Hepatocyte (in vitro differentiated cells): Measurements from ENCODE around the gene ISYNA1. TPM values are rescaled to one million over a fixed set of nuclear protein-coding genes. Genes with fewer than 3 reads are reported as not detected.

Experiments
- DNase-seq: peaks from one replicate; pipeline ENCODE4 v3.0.0-alpha.2; 2016; ENCODE audit warnings: low spot score
- H2AFZ ChIP-seq: fragments of 200-600 bp; sonication (generic); 2 replicates; pipeline ENCODE4 v1.6.0; 2016; ENCODE audit warnings: antibody characterized with exemption, mild to moderate bottlenecking
- H3K27ac ChIP-seq: fragments of 200-600 bp; sonication (generic); 2 replicates; pipeline ENCODE4 v1.5.1; 2016; ENCODE audit warnings: mild to moderate bottlenecking
- H3K27me3 ChIP-seq: fragments of 200-600 bp; sonication (generic); 2 replicates; pipeline ENCODE4 v1.6.1; 2016
- H3K36me3 ChIP-seq: fragments of 200-600 bp; sonication (generic); replicated peaks from 2 replicates; pipeline ENCODE4 v1.5.1; 2016; ENCODE audit warnings: low read depth; ENCODE audit not compliant: insufficient read depth
- H3K4me1 ChIP-seq: fragments of 200-600 bp; sonication (generic); 2 replicates; pipeline ENCODE4 v1.5.1; 2016; ENCODE audit warnings: mild to moderate bottlenecking, moderate library complexity; ENCODE audit not compliant: insufficient read depth
- H3K4me2 ChIP-seq: fragments of 200-600 bp; sonication (generic); 2 replicates; pipeline ENCODE4 v1.6.0; 2016
- H3K4me3 ChIP-seq: fragments of 200-600 bp; sonication (generic); 2 replicates; pipeline ENCODE4 v1.5.1; 2016; ENCODE audit warnings: mild to moderate bottlenecking
- H3K79me2 ChIP-seq: fragments of 200-600 bp; sonication (generic); 2 replicates; pipeline ENCODE4 v1.6.0; 2017; ENCODE audit warnings: mild to moderate bottlenecking
- H3K9me2 ChIP-seq: fragments of 200-600 bp; sonication (generic); replicated peaks from 2 replicates; pipeline ENCODE4 v1.6.0; 2017; ENCODE audit warnings: mild to moderate bottlenecking; ENCODE audit not compliant: insufficient read depth
- H3K9me3 ChIP-seq: fragments of 200-600 bp; sonication (generic); 2 replicates; pipeline ENCODE4 v1.5.1; 2016; ENCODE audit warnings: low read depth, mild to moderate bottlenecking
- H4K20me1 ChIP-seq: fragments of 200-600 bp; sonication (generic); 2 replicates; pipeline ENCODE4 v1.6.0; 2016; ENCODE audit warnings: mild to moderate bottlenecking; ENCODE audit not compliant: insufficient read depth, poor library complexity, severe bottlenecking
- CTCF ChIP-seq: fragments of 200-600 bp; sonication (generic); IDR thresholded peaks from 2 replicates; pipeline ENCODE4 v1.5.1; 2016; ENCODE audit warnings: antibody characterized with exemption, mild to moderate bottlenecking; ENCODE audit not compliant: poor library complexity
- EZH2 ChIP-seq: fragments of 200-600 bp; sonication (generic); IDR thresholded peaks from 2 replicates; pipeline ENCODE4 v1.6.1; 2016; ENCODE audit warnings: antibody characterized with exemption, mild to moderate bottlenecking, borderline replicate concordance
- EZH2phosphoT487 ChIP-seq: fragments of 200-600 bp; sonication (generic); IDR thresholded peaks from one replicate; pipeline ENCODE4 v1.6.1; 2018; ENCODE audit warnings: antibody characterized with exemption, mild to moderate bottlenecking, low read depth, moderate library complexity; ENCODE audit not compliant: unreplicated experiment, severe bottlenecking
- WGBS: methylation state at CpG from one replicate; pipeline ENCODE4 v1.1.6; 2016; ENCODE audit warnings: low lambda C conversion rate; ENCODE audit errors: missing lambda C conversion rate; 5-methylcytosine and 5-hydroxymethylcytosine counted together
- polyA plus RNA-seq: library from polyadenylated mRNA; unstranded; fragments of >200 nt; fragmentation: Nextera tagmentation; extraction: Ambion mirVana; gene quantifications from 2 replicates; pipeline ENCODE4 v1.2.1, GENCODE V29; 2016
- total RNA-seq: library from RNA; depleted of rRNA; stranded (reverse); fragments of >200 nt; gene quantifications from 2 replicates; pipeline ENCODE4 v1.2.3, GENCODE V29; 2014

ISYNA1 gene
- total and polyA plus RNA-seq, 2 experiments from 2014 or later: 51.5 to 144 TPM

- H3K9me3 ChIP-seq: no peaks in the 10 kb centered on the region
- no peaks in the 10 kb centered on the region for H3K79me2 ChIP-seq
- 75% methylated on average over 20 of the region's 21 CpGs for WGBS
- TF ChIP-seq EZH2 (no peak), EZH2phosphoT487 (no peak), CTCF (no peak)
- no peaks in the 10 kb centered on the region for H4K20me1 ChIP-seq
- no peak overlapping the region for H2AFZ ChIP-seq
- no peaks in the 10 kb centered on the region for H3K27me3 ChIP-seq
- H3K27ac ChIP-seq: no peak overlapping the region
- no peak for DNase-seq
- no peak overlapping the region for H3K4me2 ChIP-seq
- no peak overlapping the region for H3K4me3 ChIP-seq
- H3K36me3 ChIP-seq: no peaks in the 10 kb centered on the region
- peaks cover 10% of the 10 kb centered on the region for H3K4me1 ChIP-seq
- H3K9me2 ChIP-seq: no peaks in the 10 kb centered on the region
Measured at GRCh38 chr19:18457483-18458331, 19.8 kb upstream of the ISYNA1 start.

- H3K79me2 ChIP-seq: no peaks in the 10 kb centered on the region
- H3K4me1 ChIP-seq: peaks cover 10% of the 10 kb centered on the region
- H3K9me3 ChIP-seq: no peaks in the 10 kb centered on the region
- H4K20me1 ChIP-seq: no peaks in the 10 kb centered on the region
- no peak overlapping the region for H3K27ac ChIP-seq
- no peak for DNase-seq
- H2AFZ ChIP-seq: no peak overlapping the region
- no peaks in the 10 kb centered on the region for H3K27me3 ChIP-seq
- no peak overlapping the region for H3K4me2 ChIP-seq
- 94% methylated on average over 9 of the region's 9 CpGs for WGBS
- TF ChIP-seq EZH2 (no peak), CTCF (no peak), EZH2phosphoT487 (no peak)
- no peaks in the 10 kb centered on the region for H3K36me3 ChIP-seq
- no peak overlapping the region for H3K4me3 ChIP-seq
- no peaks in the 10 kb centered on the region for H3K9me2 ChIP-seq
Measured at GRCh38 chr19:18456974-18457373, 19.0 kb upstream of the ISYNA1 start.

DNA sequence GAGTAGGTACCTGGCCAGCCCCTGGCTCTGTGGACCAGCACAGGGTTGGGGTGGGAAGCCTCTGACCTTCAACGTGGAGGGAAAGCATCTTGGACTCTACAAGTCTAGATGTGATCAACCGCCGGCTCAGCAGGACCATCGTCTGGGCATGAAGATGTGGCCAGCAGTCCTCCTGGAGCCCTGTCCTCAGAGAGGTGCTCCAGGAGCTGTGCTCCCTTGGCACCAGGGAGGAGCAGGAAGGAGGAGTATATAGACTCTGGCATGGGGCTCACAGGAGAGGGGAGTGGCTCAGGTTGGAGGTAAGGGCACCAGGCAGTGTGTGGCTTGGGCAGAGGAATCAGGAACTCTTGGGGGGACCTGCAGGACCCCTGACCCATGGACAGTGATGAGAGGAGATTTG lies 18.3 kb upstream of the ISYNA1 start:
- WGBS: 92% methylated on average over 4 of the region's 4 CpGs
- H3K27me3 ChIP-seq: no peaks in the 10 kb centered on the region
- H3K4me3 ChIP-seq: no peak overlapping the region
- no peaks in the 10 kb centered on the region for H3K36me3 ChIP-seq
- no peak overlapping the region for H2AFZ ChIP-seq
- H3K79me2 ChIP-seq: no peaks in the 10 kb centered on the region
- DNase-seq: no peak
- no peak overlapping the region for H3K27ac ChIP-seq
- no peak overlapping the region for H3K4me2 ChIP-seq
- no peaks in the 10 kb centered on the region for H3K9me3 ChIP-seq
- H3K4me1 ChIP-seq: peaks cover 10% of the 10 kb centered on the region
- TF ChIP-seq EZH2: no peak
- TF ChIP-seq EZH2phosphoT487: no peak
- TF ChIP-seq CTCF: no peak
- H3K9me2 ChIP-seq: no peaks in the 10 kb centered on the region
- H4K20me1 ChIP-seq: no peaks in the 10 kb centered on the region
